ENCODE data around the gene PHACTR1.
"Not testable (repeated sequence)": the region's sequence is repeated elsewhere in the genome, so short reads cannot be mapped to it uniquely, and the experiment has no call there.

Gene PHACTR1

DNA sequence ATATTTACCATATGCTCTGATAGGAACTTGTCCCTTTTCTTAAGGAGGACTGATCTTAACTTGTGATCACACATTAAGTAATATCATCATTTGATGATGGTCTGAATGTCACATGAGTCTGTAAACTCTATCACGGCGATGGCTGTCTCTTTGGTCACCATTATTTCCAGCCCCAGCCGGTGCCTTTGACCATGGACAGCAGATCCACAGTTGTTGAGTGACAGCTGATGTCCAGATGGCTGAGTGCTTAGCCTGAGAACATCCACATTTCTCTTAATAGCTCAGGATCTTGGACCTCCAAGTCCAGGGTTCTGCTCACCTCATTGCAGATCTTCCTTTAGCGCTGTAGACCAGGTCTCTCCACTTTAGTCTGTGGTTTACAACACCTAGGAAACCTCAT, 440.7 kb downstream of the PHACTR1 start:
- DNase-seq (ENCODE audit: low read depth in 2 of 2) = no peak

DNA sequence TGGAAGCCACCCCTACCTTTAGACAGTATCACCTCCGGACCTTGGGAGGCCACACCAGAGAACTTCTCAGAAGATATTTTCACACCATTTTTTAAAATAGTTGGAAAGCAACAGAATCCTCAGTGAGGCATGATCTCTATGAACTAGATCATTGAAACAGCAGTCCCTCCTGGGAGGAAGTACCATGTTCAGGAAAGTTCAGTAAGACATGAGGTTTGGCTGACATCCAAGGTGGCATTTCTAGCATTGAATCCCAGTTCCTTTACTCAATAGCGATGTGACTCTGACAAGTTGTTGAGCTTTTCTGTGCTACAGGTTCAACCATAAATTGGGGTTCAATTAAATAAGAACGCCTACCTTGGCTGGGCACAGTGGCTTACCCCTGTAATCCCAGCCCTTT, 442.7 kb downstream of the PHACTR1 start:
- no peak for DNase-seq (ENCODE audit: low read depth in 2 of 2)

DNA sequence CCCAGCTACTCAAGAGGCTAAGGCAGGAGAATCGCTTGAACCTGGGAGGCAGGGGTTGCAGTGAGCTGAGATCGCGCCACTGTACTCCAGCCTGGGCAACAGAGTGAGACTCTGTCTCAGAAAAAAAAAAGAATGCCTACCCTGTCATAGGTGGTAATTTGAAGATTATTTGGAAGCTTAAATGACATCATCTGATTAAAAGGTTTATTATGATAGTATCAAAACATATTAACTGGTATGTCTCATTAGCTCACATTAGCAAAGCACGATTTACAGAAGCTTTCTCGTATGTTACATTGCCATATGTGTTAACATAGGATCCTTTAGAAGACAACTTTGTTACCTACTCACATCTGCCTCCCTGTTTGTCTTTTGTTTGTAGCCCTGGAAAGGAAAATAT, 443.3 kb downstream of the PHACTR1 start:
- DNase-seq (ENCODE audit: low read depth in 2 of 2) = not testable (repeated sequence)

DNA sequence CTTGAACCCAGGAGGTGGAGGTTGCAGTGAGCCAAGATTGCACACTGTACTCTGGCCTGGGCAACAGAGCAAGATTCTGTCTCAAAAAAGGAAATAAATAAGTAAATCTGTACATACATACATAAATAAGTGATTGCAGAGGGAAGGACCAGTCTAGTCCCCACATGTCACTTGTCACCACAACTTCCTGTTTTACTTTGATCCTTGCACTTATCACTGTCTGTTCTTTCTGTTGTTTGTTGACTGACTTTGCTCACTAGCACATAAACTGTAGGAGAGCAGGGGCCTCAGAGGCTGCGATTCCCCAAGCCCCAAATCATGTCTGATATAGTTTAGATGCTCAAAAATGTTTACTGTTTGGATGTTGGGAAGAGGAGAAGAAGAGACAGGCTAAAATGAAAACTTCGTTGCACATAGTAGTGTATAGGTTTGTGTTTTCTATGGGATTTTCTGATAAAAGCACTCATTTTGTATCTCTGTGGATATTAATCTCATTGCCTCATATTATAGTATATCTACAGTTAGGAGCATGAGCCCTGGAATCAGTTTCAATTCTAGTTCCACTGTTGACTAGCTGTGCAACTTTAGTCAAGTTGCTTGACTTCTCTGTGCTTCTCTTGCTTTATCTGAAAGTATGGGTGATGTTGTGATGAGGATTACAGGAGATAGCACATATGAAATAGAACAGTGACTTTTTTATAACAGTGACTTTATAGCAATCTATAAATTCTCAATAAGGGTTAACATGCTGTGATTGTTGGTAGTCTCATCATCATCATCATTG, 446.8 kb downstream of the PHACTR1 start:
- DNase-seq (ENCODE audit: low read depth in 2 of 2) = no peak

DNA sequence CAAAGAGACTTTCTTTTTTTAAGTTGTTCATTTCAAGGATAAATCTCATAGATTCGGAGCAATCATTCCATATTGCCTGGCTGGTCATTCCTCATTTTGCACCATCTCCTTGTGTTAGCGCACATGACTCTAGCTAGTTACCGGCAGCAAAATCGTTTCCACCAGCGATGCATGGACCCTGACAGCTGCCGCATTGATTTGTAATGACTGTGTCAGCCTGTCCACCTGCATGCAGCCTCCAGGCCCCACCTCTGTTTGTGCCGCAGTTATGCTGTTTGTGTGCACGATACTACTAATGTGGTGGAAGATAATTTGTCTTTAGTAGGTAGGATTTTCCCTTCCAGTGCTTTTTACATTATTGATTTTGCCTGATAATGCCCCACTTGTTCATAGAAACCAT, 447.7 kb downstream of the PHACTR1 start:
- no peak for DNase-seq (ENCODE audit: low read depth in 2 of 2)

DNA sequence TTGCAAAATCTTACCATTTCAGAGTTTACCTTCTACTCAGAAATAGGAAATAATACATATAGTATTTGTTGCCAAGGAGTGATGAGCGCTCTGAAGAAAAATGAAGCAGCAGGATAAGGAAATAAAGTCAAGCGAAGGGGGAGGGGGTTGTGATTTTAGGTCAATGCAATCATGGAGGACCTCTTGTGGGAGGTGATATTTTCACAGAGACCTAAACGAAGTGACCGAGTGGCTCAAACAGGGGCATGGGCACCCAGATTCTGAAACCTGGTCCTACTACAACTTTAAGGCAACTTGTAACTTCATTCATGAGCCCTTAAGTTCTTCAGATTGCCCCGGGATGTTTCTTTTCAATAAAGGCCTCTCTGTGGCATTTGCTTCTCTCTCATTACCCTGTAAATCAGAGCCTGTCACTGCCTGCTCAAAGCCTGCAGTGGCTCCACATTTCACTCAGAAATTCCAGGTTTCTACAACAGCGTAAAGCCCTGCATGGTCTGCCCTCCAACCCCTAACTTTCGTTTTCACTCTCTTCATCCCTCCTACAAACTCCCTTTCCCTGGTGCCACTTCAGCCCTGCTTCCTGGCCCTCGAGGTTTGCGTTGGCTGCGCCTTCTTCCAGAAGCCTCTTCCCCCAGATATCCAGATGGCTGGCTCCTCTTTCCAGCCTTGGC, 449.1 kb downstream of the PHACTR1 start:
- DNase-seq (ENCODE audit: low read depth in 2 of 2) = no peak

DNA sequence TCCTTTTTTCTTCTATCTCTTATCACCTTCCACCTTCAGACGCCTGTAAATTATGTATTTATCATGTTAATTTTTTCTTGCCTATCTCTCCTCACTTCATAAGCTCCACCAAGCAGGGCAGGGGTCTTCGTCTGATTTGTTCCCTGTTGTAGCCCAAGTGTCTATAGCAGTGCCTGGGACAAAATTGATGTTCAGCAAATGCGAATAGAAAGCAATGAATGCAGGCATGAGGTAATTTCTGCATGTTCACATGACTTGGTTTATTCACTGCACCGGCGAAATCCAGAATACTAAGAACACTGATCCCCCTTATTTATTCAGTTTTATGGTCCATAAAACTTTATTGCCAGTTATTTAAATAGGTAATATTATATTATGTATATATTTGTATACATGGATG, 449.7 kb downstream of the PHACTR1 start:
- no peak for DNase-seq (ENCODE audit: low read depth in 2 of 2)

DNA sequence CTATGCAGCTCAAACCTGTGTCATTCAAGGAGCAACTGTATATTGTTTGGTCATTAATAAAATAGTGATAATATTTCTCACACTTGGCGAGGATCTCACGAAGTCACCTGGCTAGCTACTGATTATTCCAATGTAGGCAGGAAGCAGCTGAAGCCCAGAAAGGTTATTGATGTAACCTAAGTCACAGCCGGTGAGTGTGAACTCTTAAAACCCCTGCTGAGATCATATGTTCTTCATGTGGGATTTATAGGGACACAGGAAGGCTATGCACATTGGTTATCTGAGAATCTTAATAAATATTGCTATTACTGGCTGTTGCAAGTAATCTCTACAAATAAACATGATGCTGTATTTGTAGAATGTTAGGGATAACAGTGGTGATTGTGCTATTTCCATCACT, 450.3 kb downstream of the PHACTR1 start:
- no peak for DNase-seq (ENCODE audit: low read depth in 2 of 2)

DNA sequence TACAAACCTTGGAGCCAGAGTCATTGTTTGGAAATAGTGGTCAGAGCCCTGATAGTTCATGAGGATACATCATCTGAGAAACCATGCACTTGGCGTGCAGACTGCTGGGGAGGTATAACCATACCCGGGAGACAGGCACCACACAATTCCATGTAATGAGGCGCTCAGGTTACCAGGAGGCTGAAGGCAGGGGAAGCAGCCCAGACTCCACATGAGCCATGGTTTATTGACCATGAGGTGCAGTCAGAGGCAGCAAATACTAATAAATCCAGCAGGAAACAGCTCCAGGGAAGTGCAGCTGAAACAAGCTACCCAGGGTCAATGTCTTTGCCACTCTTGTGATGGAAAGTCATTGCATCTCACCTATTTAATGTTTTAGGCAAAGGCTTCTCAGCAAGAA, 455.7 kb downstream of the PHACTR1 start:
- DNase-seq (ENCODE audit: low read depth in 2 of 2) = no peak

DNA sequence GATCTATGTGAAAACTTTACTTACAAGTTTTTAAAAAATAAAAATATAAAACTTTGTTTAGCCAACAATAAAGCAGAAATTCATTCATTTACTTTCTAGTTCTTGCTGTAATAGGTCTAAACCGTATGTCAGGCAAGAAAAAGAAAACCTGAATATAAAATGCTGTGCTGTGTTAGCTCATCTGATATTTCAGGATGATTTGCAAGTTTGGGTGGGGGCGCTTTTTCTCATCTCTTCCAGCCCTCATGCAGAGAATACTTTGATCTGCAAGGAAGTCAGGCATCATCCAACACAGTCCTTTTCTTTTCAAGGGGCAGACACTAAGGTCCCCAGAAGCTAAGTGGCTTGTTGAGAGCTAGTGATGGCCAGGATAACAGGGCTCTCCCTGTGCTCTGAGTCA, 458.5 kb downstream of the PHACTR1 start:
- DNase-seq (ENCODE audit: low read depth in 2 of 2) = no peak

DNA sequence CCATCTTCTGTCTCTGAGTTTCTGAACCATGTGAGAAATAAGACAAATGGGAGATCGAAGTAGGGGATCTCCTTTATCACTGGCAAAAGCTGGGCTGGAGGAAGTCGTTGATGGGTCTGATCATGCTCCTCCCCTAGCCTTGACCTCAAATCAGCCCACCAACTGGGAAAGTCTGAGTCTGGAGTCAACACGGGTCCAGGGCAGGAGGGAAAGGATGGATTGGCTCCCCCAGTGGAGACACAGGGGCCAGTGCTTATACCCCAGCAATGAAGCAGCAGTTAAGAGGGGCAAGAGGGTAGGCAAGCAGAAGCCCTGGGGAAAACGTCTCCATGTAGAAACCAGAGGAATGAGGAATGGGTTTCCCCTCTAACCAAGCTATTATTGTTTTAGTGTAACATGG, 459.2 kb downstream of the PHACTR1 start:
- DNase-seq (ENCODE audit: low read depth in 2 of 2) = no peak

DNA sequence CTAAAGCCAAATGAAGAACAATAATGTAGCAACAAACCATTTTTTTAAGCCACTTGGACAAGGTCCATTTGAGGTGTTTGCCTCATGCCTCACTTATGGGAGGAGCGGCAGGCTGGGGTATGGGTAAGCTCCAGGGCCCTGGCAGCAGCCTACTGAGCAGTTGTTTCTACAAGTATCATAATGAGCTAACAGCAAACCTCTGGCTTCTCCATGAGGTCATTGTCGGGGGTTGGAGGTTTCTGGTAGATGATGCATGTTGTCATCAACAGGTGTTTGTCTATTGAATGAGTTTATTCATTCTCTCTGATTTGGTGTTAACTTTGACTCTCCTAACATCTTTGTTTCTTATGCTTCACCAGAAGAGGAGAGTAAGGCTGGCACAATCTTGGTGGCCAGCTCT, 461.1 kb downstream of the PHACTR1 start:
- no peak for DNase-seq (ENCODE audit: low read depth in 2 of 2)

DNA sequence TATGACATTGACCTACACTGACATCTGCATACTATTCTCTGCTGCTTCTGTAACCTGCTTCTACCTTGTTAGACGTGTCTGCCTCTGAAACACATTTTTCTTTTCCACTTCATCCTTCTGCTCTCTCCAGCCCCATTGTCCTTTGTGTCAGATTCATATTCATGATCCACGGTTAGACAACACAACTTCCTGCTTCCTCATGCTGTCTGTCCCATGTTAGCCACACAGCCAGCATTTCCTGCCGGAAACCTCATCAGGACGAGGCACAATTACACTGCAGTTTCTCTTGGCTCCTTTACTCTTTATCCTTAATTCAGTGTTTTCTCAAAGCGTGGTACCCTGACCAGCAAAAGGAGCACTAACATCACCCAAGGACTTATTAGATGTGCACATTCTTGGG, 461.5 kb downstream of the PHACTR1 start:
- no peak for DNase-seq (ENCODE audit: low read depth in 2 of 2)

DNA sequence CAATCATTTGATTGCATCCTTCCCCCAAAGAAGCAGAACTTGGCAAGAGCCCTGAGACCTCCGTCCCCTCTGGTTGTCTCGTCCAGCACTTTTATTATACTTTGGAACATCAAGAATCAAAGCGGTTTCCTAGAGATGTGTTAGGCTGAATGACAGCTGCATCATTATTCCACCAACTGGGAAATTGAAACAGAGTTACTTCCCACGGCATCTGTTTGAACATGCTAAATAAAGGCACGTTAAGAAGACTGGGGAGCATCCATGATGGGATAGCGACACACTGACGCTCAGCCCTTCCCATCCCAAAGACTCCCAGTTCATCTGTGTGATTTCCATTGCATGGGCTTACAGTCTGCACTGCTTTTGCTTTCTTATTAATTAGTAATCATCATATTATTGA, 464.0 kb downstream of the PHACTR1 start:
- no peak for DNase-seq (ENCODE audit: low read depth in 2 of 2)

DNA sequence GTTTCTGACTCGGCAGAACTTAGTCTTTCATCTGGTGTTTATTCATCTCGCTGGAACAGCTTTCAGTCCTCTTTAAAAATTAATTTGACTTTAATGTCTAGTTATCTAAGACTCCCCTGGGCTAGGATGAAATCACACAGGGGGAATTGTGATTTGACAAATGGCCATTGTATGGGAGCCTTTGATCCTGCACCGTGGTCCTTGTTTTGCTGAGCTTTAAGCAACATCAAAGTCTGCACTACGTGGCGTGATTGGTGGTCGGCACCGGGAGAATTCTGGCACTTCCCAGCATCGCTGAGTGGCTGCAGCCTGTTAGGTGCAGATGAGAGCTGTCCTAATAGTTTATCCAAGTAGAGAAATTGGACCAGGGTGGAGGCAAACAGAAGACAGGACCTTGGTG, 464.8 kb downstream of the PHACTR1 start:
- no peak for DNase-seq (ENCODE audit: low read depth in 2 of 2)

DNA sequence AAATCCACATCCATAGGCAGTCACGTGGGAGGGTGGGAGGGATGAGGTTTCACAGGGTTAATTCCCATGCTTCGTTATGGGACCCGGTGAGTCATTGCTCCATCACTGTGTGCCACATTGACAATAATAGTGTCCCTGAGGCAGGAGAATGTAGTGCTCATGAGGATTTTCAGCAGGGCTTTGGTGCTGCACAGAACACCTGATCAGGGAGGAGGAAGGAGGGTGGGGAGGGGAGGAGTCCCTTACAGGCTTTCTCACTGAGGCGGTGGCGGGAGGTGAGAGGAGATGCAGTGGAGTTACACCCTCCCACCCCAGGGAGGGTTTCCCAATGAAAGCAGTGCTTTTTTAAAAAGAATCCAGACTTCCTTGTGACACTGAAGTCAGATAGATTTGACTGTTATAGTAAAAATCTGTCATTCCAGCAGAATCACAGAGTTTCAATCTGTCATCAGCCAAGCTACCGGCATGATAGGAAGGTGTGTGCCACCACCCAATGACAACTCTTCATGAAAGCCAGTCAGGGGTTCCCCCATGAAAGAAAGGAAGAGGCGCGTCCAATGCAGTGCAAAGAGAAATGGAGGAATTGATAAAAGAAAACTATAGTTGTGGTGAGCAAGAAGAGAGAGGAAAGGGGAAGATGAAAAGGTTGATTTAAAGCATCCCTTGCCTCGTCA, 467.0 kb downstream of the PHACTR1 start:
- DNase-seq (ENCODE audit: low read depth in 2 of 2) = no peak

DNA sequence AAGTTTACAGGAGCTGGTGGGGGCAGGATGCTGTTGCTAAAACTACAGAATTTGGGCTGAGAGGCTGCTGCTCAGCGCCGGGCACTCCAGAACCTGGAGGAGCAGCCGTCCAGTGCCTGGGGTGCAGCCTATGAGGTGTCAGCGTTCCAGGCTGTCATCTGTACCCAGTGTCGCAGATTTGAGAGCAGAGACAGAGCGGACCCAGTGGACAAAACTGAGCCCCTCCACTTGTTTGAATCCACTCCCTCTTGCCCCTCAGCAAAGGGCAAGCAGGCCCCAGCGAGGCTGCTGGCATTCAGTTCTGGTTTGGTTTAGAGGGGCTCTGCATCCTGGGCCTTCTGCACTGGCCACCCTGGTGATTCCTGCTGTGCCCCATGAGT, 467.5 kb downstream of the PHACTR1 start:
- DNase-seq (ENCODE audit: low read depth in 2 of 2) = no peak

DNA sequence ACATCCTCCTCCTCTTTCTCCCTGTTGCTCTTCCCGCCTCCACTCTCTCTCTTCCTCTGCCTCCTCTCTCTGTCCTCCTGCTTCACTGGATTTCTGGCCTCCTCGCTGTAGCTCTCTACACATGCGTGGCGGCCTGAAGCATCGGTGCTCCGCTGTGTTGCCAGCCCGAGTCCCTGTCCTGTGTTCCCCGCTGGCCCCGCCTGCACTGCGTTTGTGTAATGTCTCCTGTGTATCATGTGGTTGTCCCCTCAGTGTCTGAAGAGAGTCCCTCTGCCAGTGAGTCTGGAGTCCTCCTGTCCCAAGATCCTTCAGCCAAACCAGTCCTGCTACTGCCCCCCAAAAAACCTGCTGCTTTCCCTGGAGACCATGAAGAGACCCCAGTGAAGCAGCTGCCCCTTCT, 468.0 kb downstream of the PHACTR1 start:
- no peak for DNase-seq (ENCODE audit: low read depth in 2 of 2)

DNA sequence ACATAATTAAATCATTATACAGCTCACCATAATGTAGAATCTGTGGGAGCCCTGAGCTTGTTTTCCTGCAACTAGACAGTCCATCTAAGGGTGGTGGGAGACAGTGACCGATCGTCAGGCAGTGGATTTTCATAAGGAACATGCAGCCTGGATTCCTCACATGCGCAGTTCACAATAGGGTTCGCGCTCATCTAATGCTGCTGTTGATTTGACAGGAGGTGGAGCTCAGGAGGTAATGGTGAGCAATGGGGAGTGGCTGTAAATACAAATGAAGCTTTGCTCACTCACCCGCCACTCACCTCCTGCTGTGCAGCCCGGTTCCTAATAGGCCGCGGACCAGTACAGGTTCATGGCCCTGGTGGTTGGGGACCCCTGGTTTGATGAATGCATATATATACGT, 470.3 kb downstream of the PHACTR1 start:
- DNase-seq (ENCODE audit: low read depth in 2 of 2) = no peak

DNA sequence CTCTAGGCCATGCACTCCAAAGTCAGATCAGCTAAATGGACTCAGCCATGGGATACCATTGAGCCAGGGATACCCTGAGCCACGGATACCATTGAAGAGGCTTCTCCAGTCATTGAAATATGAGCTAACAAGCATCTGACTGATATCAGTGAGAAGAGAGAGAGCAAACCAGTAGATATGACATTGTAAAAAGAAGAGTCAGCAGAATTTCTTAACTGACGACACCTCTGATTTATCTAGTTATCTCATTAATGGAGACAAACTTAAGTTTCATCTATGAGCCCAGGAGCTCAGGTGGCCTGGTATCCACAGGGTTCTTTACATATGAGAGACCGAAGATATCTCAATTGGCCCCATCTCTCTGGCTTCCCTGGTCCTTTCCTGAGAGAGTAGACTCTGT, 471.1 kb downstream of the PHACTR1 start:
- DNase-seq (ENCODE audit: low read depth in 2 of 2) = no peak

DNA sequence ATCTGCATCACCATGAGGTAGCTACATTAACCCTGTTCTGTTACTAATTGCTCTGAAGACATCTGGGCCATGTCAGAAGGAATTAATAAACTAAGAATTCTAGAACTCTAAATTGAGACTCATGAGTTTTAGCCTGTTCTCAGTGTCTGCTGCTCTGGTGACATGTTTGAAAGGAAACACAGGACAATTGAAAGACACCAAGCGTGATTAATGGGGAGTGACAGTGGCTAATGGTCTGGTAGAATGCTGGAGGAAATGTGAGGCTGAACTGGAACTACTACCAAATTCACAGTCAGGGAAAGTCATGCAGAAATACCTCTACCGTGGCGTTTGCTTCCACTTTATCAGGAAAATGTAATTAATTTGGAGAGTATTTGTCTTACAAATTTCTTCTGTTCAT, 471.7 kb downstream of the PHACTR1 start:
- DNase-seq (ENCODE audit: low read depth in 2 of 2) = no peak

DNA sequence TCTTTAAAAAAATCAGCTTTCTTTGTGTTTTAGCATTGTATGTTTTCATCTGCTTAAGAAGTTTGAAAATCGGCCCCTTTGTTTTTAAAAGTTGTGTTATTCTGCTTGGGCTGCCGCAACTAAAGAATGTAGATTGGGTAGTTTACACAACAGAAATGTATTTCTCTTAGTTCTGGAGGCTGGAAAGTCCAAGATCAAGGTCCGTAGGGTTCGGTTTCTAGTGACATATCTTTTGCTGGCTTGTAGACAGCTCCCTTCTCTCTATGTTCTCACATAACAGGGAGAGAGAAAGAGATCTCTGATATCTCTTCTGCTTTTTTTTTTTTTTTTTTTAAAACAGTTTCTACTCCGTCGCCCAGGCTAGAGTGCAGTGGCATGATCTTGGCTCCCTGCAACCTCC, 473.1 kb downstream of the PHACTR1 start:
- DNase-seq (ENCODE audit: low read depth in 2 of 2) = no peak

DNA sequence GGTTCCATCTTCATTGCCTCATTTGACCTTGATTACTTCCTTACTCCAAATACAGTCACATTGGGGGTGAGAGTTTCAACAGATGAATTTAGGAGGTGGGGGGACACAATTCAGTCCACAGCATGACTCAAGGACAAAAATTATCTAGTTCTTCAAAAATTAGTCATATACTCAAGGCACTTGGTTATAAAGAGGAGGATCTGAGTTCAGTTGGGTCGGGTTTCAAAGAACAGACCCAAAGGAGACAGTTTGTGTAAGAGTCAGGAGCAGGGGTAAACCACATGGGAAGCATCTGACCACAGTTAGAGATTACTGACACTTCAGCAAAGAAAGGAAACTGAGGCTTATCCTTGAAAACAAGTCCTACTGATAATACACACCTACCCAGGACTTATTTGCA, 473.8 kb downstream of the PHACTR1 start:
- DNase-seq (ENCODE audit: low read depth in 2 of 2) = no peak
